GM20000 (cell line): Measurements from ENCODE around the gene PNPLA7.
"Not testable (repeated sequence)": the region's sequence is repeated elsewhere in the genome, so short reads cannot be mapped to it uniquely, and the experiment has no call there.

Experiments used
- DNase-seq: peaks from one replicate; pipeline ENCODE4 v3.0.0; 2012; ENCODE audit warnings: low spot score
- TF ChIP-seq, protein P1 (sequence below): IDR thresholded peaks from 2 replicates; pipeline ENCODE4 v1.5.1; 2012; ENCODE audit warnings: mild to moderate bottlenecking, control low read depth; ENCODE audit errors: extremely low read depth, missing control alignments

The PNPLA7 gene

DNA sequence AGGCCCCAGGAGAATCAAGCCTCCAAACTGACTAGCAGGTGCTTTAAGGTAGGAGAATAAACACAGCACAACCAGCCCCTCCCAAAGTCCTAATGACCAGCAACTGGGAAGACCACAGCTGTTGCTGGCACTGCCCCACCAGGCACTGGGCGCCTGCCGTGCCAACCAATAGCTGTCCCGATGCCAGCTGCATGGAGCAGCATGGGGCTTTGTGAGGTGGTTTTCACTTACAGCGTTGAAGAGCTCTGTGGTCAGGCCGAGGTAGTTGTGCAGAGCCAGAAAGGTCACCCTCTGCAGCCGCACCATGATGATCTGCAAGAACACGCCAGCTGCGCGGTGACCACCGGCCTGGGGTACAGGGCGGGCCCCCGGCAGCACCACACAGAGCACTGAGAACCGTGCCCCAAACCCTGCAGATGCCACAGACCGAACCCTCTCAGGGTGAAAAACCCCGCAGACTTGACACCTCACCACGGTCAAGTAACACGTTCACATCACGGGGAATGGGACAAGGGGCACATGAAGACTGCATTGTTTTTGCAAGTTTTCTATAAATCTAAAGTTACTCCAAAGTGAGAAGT lies 28.7 kb downstream of the PNPLA7 start:
- TF ChIP-seq, protein P1, sequence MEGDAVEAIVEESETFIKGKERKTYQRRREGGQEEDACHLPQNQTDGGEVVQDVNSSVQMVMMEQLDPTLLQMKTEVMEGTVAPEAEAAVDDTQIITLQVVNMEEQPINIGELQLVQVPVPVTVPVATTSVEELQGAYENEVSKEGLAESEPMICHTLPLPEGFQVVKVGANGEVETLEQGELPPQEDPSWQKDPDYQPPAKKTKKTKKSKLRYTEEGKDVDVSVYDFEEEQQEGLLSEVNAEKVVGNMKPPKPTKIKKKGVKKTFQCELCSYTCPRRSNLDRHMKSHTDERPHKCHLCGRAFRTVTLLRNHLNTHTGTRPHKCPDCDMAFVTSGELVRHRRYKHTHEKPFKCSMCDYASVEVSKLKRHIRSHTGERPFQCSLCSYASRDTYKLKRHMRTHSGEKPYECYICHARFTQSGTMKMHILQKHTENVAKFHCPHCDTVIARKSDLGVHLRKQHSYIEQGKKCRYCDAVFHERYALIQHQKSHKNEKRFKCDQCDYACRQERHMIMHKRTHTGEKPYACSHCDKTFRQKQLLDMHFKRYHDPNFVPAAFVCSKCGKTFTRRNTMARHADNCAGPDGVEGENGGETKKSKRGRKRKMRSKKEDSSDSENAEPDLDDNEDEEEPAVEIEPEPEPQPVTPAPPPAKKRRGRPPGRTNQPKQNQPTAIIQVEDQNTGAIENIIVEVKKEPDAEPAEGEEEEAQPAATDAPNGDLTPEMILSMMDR = no peak
- no peak for DNase-seq

DNA sequence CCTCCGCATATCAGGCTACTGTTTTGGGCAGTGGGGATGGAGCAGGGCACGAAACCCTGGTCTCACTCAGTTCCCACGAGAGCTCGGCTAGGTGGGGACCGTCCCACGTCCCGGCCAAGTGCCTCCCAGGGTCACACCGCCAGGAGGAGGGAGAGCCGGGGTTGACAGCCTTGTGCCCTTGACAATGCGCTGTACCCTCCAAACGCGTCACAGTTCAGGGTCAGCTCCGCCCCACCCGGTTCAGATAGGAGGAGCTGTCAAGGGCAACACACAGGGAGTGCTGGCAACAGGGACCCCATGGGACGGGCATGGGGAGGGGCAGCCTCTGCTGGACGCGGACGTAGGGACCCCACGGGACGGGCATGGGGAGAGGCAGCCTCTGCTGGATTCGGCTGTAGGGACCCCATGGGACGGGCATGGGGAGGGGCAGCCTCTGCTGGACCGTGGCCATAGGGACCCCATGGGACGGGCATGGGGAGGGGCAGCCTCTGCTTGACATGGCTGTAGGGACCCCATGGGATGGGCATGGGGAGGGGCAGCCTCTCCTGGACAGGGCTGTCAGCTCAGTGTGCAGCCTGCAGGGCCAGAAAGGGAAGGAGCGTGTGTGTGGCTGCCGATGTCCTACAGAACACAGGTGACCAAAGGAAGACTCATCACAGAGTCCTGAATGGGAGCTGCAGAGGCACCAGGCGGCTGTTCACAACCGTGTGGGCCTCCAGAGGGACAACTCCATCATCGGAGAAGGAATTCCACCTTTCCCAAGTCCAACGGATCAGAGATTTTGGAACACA lies 29.4 kb downstream of the PNPLA7 start:
- TF ChIP-seq, protein P1 = no peak
- DNase-seq = no peak

DNA sequence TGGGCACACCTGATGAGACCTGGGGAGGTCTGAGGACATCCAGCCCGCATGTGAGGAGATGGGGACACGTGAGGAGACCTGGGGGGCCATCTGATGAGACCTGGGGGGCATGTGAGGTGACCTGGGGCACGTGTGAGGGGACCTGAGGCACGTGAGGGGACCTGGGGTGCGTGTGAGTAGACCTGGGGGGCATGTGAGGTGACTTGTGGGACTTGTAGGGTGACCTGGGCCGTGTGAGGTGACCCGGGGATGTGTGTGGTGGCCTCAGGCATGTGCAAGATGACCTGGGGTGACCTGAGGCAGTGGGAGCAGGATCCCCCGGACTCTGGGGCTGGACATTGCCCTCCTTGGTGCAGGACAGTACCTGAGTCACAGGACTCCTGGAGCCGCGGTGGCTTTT lies 30.6 kb downstream of the PNPLA7 start:
- TF ChIP-seq, protein P1 = no peak
- no peak for DNase-seq

DNA sequence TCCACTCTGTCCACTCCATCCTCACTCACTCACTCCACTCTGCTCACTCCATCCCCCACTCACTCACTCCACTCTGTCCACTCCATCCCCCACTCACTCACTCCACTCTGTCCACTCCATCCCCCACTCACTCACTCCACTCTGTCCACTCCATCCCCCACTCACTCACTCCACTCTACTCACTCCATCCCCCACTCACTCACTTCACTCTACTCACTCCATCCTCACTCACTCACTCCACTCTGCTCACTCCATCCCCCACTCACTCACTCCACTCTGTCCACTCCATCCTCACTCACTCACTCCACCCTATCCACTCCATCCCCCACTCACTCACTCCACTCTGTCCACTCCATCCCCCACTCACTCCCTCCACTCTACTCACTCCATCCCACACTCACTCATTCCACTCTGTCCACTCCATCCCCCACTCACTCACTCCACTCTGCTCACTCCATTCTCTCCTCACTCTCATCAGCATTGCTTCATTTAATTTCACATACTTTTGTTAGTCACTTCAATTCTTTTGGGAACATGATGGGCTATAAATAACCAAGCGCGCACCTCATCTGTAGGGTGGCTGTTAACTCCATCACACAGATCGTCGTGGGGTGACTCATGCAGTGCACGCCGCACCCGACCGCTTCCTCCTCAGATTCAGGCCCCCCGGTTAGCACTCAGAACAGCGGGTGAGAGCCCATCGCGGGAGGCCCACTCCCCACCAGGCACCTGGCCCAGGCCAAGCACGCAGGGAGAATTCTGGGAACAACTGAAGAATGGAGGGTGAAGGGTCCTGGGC lies 31.3 kb downstream of the PNPLA7 start:
- not testable (repeated sequence) for DNase-seq

DNA sequence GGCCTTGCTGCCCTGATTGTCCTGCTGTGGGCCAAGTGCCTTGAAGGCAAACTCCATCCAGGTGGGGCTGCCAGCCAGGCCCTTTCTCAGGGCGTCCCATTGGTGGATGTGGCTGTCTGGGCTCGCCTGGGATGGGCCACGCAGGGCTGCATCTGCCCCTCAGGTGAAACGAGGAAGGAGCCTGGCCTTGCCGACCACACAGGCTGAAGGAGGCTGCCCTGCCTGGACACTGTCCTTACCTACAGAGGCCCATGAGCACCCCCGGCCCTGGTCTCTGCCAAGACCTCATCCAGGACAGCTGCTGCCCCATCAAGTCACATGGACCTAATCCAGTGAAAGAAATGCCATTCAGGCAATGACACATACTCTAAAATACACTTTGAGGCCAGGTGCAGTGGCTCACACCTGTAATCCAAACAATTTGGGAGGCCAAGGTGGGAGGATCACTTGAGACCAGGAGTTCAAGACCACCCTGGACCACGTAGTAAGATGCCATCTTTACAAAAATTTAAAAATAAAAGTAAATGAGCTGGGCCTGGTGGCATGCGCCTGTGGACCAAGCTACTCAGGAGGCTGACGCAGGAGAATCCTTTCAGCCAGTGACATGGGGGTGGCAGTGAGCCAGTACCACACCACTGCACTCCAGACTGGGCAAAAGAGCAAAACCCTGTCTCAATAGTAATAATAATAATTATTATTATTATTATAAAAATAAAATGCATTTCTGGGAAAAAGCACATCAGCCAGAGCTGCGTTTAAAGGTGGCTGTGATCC lies 33.9 kb downstream of the PNPLA7 start:
- DNase-seq = no peak
- TF ChIP-seq, protein P1 = no peak

DNA sequence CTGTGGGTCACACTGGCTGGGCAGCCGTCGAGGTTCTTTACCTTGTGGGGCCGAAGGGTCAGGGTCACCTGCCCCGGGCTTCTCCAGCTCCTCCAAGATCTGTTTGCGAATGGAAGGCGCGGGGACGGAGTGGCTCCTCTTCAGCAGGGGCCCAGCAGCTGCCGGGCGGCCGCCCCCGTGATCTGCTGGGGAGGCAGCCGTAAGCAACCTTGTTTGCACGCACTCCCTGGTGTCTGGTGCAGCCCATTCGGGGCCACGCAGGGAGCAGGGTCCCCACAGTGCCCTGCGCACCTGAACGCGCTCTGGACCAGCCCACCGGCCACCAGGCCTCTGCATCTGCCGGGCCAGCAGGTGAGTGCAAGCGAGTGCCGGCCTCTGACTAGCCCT lies 34.9 kb downstream of the PNPLA7 start:
- DNase-seq = no peak
- TF ChIP-seq, protein P1 = no peak

DNA sequence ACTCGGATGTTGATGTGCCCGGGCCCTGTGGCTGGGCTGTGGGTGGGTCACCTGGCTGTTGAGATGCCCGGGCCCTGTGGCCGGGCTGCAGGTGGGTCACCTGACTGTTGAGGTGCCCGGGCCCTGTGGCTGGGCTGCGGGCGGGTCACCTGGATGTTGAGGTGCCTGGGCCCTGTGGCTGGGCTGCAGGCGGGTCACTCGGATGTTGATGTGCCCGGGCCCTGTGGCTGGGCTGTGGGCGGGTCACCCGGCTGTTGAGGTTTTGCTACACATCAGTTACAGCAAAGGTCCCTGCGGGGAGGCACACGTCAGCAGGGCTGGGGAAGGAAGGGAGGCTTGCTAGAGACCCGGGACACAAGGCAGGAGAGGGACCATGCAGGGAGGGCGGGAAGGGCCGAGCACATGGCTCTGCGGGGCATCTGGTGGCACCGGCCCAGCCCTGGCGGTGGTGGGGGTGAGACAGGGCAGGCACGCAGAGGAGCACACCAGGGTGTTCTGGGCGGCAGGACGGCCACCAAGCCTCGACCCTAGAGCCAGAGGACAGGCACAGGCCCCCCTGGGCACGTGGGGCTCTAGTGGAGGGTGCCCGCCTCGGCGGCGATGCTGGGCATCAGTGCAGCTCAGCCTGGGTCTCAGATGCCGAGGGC lies 35.4 kb downstream of the PNPLA7 start:
- DNase-seq = no peak
- TF ChIP-seq, protein P1 = no peak

DNA sequence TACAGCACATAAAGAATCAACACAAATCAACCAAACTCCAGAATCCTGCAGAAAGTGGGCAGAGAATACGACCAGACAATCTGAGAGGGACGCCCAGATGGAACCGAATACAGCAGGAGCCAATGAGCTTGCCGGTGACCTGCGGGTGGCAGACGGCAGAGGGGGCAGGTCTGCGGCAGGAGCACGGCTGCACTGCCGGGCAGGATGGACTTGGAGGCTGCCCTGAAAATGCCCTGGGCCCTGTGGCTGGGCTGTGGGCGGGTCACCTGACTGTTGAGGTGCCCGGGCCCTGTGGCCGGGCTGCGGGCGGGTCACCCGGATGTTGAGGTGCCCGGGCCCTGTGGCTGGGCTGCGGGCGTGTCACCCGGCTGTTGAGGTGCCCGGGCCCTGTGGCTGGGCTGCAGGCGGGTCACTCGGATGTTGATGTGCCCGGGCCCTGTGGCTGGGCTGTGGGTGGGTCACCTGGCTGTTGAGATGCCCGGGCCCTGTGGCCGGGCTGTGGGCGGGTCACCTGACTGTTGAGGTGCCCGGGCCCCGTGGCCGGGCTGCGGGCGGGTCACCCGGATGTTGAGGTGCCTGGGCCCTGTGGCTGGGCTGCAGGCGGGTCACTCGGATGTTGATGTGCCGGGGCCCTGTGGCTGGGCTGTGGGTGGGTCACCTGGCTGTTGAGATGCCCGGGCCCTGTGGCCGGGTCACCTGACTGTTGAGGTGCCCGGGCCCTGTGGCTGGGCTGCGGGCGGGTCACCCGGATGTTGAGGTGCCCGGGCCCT lies 36.2 kb downstream of the PNPLA7 start:
- not testable (repeated sequence) for DNase-seq

DNA sequence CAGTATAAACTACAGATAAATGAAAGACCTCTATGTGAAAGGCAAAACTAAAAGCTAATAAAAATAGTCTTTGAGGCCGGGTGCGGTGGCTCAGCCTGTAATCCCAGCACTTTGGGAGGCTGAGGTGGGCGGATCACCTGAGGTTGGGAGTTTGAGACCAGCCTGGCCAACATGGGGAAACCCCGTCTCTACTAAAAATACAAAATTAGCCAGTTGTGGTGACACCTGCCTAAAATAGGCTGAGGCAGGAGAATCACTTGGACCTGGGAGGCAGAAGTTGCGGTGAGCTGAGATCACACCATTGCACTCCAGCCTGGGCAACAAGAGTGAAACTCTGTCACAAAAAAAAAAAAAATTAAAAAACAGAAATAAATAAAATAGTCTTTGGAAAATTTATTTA lies 37.1 kb downstream of the PNPLA7 start:
- DNase-seq = not testable (repeated sequence)
